Kidney (tissue), 14 donors: ENCODE measurements around the gene GABARAPL2. TPM values are rescaled to one million over a fixed set of nuclear protein-coding genes. Genes with fewer than 3 reads are reported as not detected.

Source experiments
- DNase-seq, 5 donors: peaks; one replicate each; pipeline ENCODE4 v3.0.0-alpha.2; 2013 to 2020
- FAIRE-seq: peaks from 2 replicates; lab custom pipeline; 2012; peaks lifted over from hg19 to GRCh38; lab: Jason Lieb, UNC
- H3K27ac ChIP-seq, 2 donors: one replicate each; pipeline ENCODE4 v1.7.0; 2013; ENCODE audit warnings: low read depth in 2 of 2, low read length in 2 of 2, inconsistent platforms in 1 of 2
- H3K27me3 ChIP-seq: one replicate; pipeline ENCODE4 v1.7.1; 2013; ENCODE audit warnings: low read length, inconsistent platforms; ENCODE audit not compliant: control insufficient read depth, insufficient read depth
- H3K36me3 ChIP-seq, 3 donors: one replicate each; pipeline versions ENCODE4 v1.7.0 to v1.7.1; 2013; ENCODE audit warnings: low read length in 3 of 3, control low read depth in 1 of 3, inconsistent platforms in 1 of 3; ENCODE audit not compliant: insufficient read depth in 3 of 3, control insufficient read depth in 2 of 3
- H3K4me1 ChIP-seq, 3 donors: one replicate each; pipeline versions ENCODE4 v1.7.0 to v1.7.1; 2013; ENCODE audit warnings: low read length in 3 of 3, inconsistent platforms in 1 of 3, low read depth in 1 of 3; ENCODE audit not compliant: control insufficient read depth in 2 of 3, insufficient read depth in 2 of 3
- H3K4me3 ChIP-seq, 3 donors: one replicate each; pipeline versions ENCODE4 v1.7.0 to v1.8.1; 2013; ENCODE audit warnings: low read length in 3 of 3, control low read depth in 1 of 3, inconsistent platforms in 1 of 3
- H3K9ac ChIP-seq, 3 donors: one replicate each; pipeline versions ENCODE4 v1.7.0 to v1.7.1; 2013; ENCODE audit warnings: low read length in 3 of 3, control low read depth in 1 of 3, inconsistent platforms in 1 of 3
- H3K9me3 ChIP-seq, 3 donors: one replicate each; pipeline versions ENCODE4 v1.7.0 to v1.7.1; 2013; ENCODE audit warnings: low read length in 3 of 3, control low read depth in 1 of 3, inconsistent platforms in 1 of 3; ENCODE audit not compliant: control insufficient read depth in 2 of 3, insufficient read depth in 1 of 3
- CTCF ChIP-seq: IDR thresholded peaks from 3 replicates; pipeline ENCODE4 v1.5.1; 2012; ENCODE audit warnings: mild to moderate bottlenecking, moderate library complexity, borderline replicate concordance; ENCODE audit not compliant: insufficient read depth; ENCODE audit errors: extremely low read depth
- intact Hi-C: fragments of 100-400 bp; cut with DNase I; formaldehyde crosslinking; loops from one replicate; pipeline ENCODE4 v1.11.1; 2022
- polyA plus RNA-seq: library from polyadenylated mRNA; stranded (reverse); fragments of 350-450 nt; fragmentation: Illumina TruSeq; extraction: RNeasy Lipid Tissue Mini Kit (QIAGEN cat#74804); gene quantifications from one replicate; pipeline ENCODE4 v1.2.3, GENCODE V29; 2014; ENCODE audit warnings: low read depth, low replicate concordance; ENCODE audit not compliant: insufficient read depth
- total RNA-seq: library from RNA; stranded (reverse); fragmentation: NEBNext Ultra II Directional; extraction: Animal tissue kit (Norgen Biotek cat#: 25700); gene quantifications from one replicate; pipeline ENCODE4 v1.2.1, GENCODE V29; 2021
- donor health status: control.
- donor health status: control.
- donor health status: control.
- donor health status: control.
- donor health status: control.
- donor health status: DM: yes; HTN: yes; CAD: no.
- donor health status: Normal renal cell carcinoma (clear cell type).

The GABARAPL2 gene
- total and polyA plus RNA-seq, 2 donors from 2014 or later = 116 to 247 TPM

DNA sequence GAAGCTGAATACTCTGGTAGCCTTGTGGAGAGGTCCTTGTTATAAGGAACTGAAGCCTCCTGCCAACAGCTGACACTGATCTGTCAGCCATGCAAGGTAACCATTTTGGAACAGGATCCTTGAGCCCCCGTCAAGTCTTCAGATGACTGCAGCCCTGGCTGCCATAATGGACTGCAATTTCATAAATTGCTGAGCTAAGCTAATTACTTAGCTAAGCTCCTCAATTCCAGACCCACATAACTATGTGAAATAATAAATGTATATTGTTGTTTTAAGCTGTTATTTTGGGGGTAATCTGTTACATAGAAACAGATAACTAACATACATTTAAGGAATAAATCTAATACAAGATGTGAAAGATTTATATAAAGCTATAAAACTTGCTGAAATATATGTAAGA is 40.3 kb downstream of the GABARAPL2 start:
- no peak overlapping the region for H3K27ac ChIP-seq
- H3K36me3 ChIP-seq = peaks cover 15 to 45% (median 24%) of the 10 kb centered on the region in 3 donors
- DNase-seq = no peak
- H3K4me1 ChIP-seq = no peaks in the 10 kb centered on the region
- no peak for TF ChIP-seq CTCF
- FAIRE-seq = no peak
- no peak overlapping the region for H3K9ac ChIP-seq
- H3K27me3 ChIP-seq = no peaks in the 10 kb centered on the region
- H3K9me3 ChIP-seq = no peaks in the 10 kb centered on the region
- H3K4me3 ChIP-seq = no peak overlapping the region
- intact Hi-C loops = no loop called here

- intact Hi-C loops = no loop called here
- peaks cover 11 to 36% (median 19%) of the 10 kb centered on the region in 3 donors for H3K36me3 ChIP-seq
Observed at GRCh38 chr16:75614066-75614897, 48.1 kb downstream of the GABARAPL2 start.

DNA sequence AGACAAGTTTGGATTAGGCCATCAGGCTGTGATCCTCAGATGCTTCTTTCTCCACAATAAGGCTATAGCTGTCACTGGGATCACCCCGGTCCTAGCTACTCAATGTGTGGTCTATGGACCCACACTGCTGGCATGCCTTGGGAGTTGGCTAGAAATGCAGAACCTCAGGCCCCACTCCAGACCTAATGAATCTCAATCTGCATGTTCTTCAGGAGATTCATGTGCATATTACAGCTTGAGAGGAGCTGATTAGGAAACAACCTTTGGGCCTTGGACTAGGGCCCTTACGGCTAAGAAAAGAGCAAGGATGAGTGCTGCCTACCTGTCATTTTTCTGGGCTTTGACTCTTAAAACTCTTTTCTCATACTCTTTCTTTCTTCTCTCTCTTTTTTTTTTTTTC is 49.4 kb downstream of the GABARAPL2 start:
- FAIRE-seq = no peak
- Histone ChIP-seq H3K27me3 (no peaks in the 10 kb centered on the region), H3K9me3 (no peaks in the 10 kb centered on the region), H3K4me1 (no peaks in the 10 kb centered on the region), H3K9ac (no peak overlapping the region), H3K27ac (no peak overlapping the region), H3K36me3 (peaks cover 7 to 36% (median 25%) of the 10 kb centered on the region in 3 donors), H3K4me3 (no peak overlapping the region)
- intact Hi-C loops = no loop called here
- no peak for DNase-seq
- no peak for TF ChIP-seq CTCF

More at GRCh38 chr16:75614066-75614897, 48.1 kb downstream of the GABARAPL2 start:
- H3K9ac ChIP-seq = no peak overlapping the region
- no peak overlapping the region for H3K27ac ChIP-seq
- TF ChIP-seq CTCF = no peak
- H3K4me3 ChIP-seq = no peak overlapping the region
- DNase-seq (no peak), FAIRE-seq (no peak)
- H3K4me1 ChIP-seq = no peaks in the 10 kb centered on the region
- no peaks in the 10 kb centered on the region for H3K9me3 ChIP-seq
- no peaks in the 10 kb centered on the region for H3K27me3 ChIP-seq
